ENCODE measurements around the gene FPR1. TPM values are rescaled to one million over a fixed set of nuclear protein-coding genes. Genes with fewer than 3 reads are reported as not detected.

Gene FPR1
- total and polyA plus RNA-seq, 2 of the 13 experiments (the other 11 are each of a cell fraction or from before 2014, with no cell fraction given), result not detected

DNA sequence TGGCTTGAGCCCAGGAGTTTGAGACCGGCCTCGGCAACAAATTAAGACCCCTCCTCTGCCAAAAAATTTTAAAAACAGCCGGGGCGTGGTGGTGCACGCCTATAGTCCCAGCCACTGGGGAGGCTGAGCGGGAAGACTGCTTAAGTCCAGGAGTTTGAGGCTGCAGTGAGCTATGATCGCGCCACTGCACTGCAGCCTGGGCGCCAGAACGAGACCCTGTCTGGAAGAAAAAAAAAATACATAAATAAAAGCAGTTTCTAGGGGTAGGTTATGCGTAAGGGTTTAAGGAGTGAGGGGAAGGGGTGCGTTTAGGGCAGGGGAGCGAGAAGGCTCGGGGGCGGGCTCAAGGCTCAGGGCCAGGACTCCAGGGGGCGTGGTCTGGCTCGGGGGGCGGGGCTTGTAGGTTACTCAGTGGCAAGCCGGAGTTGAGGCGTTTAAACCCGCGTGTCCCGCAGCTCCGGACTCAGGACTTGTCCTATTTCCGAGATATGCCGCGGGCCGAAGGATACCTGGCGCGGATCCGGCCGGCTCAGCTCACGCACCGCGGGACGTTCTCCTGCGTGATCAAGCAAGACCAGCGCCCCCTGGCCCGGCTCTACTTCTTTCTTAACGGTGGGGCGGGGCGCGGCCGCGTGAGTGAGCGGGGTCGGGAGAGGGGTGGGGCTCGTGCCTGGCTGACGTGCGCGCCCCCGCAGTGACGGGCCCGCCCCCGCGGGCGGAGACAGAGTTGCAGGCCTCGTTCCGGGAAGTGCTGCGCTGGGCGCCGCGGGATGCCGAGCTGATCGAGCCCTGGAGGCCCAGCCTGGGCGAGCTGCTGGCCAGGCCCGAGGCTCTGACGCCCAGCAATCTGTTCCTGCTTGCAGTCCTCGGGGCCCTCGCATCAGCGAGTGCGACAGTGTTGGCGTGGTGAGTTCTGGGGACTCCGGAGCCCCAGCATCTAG lies 47.8 kb downstream of the FPR1 start (continued):
- TF ChIP-seq, protein P1, sequence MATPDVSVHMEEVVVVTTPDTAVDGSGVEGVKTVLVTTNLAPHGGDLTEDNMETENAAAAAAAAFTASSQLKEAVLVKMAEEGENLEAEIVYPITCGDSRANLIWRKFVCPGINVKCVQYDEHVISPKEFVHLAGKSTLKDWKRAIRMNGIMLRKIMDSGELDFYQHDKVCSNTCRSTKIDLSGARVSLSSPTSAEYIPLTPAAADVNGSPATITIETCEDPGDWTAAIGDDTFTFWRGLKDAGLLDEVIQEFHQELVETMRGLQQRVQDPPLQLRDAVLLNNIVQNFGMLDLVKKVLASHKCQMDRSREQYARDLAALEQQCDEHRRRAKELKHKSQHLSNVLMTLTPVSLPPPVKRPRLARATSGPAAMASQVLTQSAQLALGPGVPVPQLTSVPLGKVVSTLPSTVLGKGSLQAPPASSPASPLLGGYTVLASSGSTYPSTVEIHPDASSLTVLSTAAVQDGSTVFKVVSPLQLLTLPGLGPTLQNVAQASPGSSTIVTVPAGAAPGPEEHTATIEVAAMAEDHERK (CRISPR knock-in tag; IDR thresholded peaks at IDR 0.05; ENCODE audit: low read depth), result peak; percentile 86
- TF ChIP-seq, protein P2, sequence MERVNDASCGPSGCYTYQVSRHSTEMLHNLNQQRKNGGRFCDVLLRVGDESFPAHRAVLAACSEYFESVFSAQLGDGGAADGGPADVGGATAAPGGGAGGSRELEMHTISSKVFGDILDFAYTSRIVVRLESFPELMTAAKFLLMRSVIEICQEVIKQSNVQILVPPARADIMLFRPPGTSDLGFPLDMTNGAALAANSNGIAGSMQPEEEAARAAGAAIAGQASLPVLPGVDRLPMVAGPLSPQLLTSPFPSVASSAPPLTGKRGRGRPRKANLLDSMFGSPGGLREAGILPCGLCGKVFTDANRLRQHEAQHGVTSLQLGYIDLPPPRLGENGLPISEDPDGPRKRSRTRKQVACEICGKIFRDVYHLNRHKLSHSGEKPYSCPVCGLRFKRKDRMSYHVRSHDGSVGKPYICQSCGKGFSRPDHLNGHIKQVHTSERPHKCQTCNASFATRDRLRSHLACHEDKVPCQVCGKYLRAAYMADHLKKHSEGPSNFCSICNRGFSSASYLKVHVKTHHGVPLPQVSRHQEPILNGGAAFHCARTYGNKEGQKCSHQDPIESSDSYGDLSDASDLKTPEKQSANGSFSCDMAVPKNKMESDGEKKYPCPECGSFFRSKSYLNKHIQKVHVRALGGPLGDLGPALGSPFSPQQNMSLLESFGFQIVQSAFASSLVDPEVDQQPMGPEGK (CRISPR knock-in tag; IDR thresholded peaks at IDR 0.05), result peak; percentile 64; the same call in 1 of the 2 replicates
- TF ChIP-seq MIER3 (CRISPR knock-in tag; IDR thresholded peaks at IDR 0.05; ENCODE audit: borderline replicate concordance) (no peak), MEIS1 (CRISPR knock-in tag; IDR thresholded peaks at IDR 0.05; ENCODE audit: borderline replicate concordance) (no peak), MXD1 (CRISPR knock-in tag; IDR thresholded peaks at IDR 0.05) (0 out of 2 replicates have a peak, but pooled peaks have one; percentile 19), ZNF768 (CRISPR knock-in tag; IDR thresholded peaks at IDR 0.05) (peak; percentile 79; the same call in 1 of the 2 replicates), SAP130 (CRISPR knock-in tag; IDR thresholded peaks at IDR 0.05; ENCODE audit: low read depth) (peak; percentile 79), E2F2 (CRISPR knock-in tag; IDR thresholded peaks at IDR 0.05; ENCODE audit: borderline replicate concordance) (no peak), SMC3 (IDR thresholded peaks at IDR 0.05; ENCODE audit: low read length) (no peak), NFKBIZ (CRISPR knock-in tag; IDR thresholded peaks at IDR 0.05) (no peak), IRX3 (CRISPR knock-in tag; IDR thresholded peaks at IDR 0.05; ENCODE audit: borderline replicate concordance, low read depth) (no peak), SSRP1 (CRISPR knock-in tag; IDR thresholded peaks at IDR 0.05) (no peak), EP300 (IDR thresholded peaks at IDR 0.05; ENCODE audit: low read depth in 2 of 2, low read length in 2 of 2) (no peak), EP300 (CRISPR knock-in tag; IDR thresholded peaks at IDR 0.05; ENCODE audit: borderline replicate concordance) (no peak), ZFY (CRISPR knock-in tag; IDR thresholded peaks at IDR 0.05) (peak; percentile 88), ASH2L (IDR thresholded peaks at IDR 0.05; ENCODE audit: insufficient read length, low read depth, low read length) (peak; percentile 20), FOXK2 (IDR thresholded peaks at IDR 0.05) (no peak), KLF16 (CRISPR knock-in tag; IDR thresholded peaks at IDR 0.05) (no peak), ZNF569 (CRISPR knock-in tag; IDR thresholded peaks at IDR 0.05; ENCODE audit: borderline replicate concordance) (no peak)
- TF ChIP-seq, protein P3, sequence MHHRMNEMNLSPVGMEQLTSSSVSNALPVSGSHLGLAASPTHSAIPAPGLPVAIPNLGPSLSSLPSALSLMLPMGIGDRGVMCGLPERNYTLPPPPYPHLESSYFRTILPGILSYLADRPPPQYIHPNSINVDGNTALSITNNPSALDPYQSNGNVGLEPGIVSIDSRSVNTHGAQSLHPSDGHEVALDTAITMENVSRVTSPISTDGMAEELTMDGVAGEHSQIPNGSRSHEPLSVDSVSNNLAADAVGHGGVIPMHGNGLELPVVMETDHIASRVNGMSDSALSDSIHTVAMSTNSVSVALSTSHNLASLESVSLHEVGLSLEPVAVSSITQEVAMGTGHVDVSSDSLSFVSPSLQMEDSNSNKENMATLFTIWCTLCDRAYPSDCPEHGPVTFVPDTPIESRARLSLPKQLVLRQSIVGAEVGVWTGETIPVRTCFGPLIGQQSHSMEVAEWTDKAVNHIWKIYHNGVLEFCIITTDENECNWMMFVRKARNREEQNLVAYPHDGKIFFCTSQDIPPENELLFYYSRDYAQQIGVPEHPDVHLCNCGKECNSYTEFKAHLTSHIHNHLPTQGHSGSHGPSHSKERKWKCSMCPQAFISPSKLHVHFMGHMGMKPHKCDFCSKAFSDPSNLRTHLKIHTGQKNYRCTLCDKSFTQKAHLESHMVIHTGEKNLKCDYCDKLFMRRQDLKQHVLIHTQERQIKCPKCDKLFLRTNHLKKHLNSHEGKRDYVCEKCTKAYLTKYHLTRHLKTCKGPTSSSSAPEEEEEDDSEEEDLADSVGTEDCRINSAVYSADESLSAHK (CRISPR knock-in tag; IDR thresholded peaks at IDR 0.05; ENCODE audit: borderline replicate concordance), result no peak
- TF ChIP-seq, protein P4, sequence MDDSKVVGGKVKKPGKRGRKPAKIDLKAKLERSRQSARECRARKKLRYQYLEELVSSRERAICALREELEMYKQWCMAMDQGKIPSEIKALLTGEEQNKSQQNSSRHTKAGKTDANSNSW (CRISPR knock-in tag; IDR thresholded peaks at IDR 0.05; ENCODE audit: borderline replicate concordance), result no peak
